ENCODE results near the gene KDM2A. TPM values are rescaled to one million over a fixed set of nuclear protein-coding genes. Genes with fewer than 3 reads are reported as not detected.

Gene KDM2A
- total RNA-seq, 3 donors from 2014 or later, result 47.0 to 64.1 (median 61.9) TPM

GRCh38 chr11:67138922-67139321 lies 19.9 kb downstream of the KDM2A start:
- DNase-seq (ENCODE audit: low spot score in 2 of 2), result no peak
- Histone ChIP-seq H3K4me1 (no peaks in the 10 kb centered on the region), H3K9me3 (no peaks in the 10 kb centered on the region), H3K27me3 (no peaks in the 10 kb centered on the region), H3K27ac (no peak overlapping the region), H3K4me3 (no peak overlapping the region), H3K36me3 (no peaks in the 10 kb centered on the region)
- intact Hi-C loops (cut with DNase I; ENCODE audit: low total_unique reads), result no loop called here
- TF ChIP-seq POLR2A (IDR thresholded peaks at IDR 0.05), result no peak
- TF ChIP-seq POLR2AphosphoS5 (IDR thresholded peaks at IDR 0.05), result no peak
- TF ChIP-seq CTCF (IDR thresholded peaks at IDR 0.05), result no peak

- H3K27ac ChIP-seq, result no peak overlapping the region
- intact Hi-C loops (cut with DNase I; ENCODE audit: low total_unique reads), result no loop called here
- no peak overlapping the region for H3K4me3 ChIP-seq
- no peaks in the 10 kb centered on the region for H3K4me1 ChIP-seq
- no peaks in the 10 kb centered on the region for H3K27me3 ChIP-seq
- H3K9me3 ChIP-seq, result no peaks in the 10 kb centered on the region
- TF ChIP-seq CTCF (IDR thresholded peaks at IDR 0.05), result no peak
- TF ChIP-seq POLR2A (IDR thresholded peaks at IDR 0.05), result no peak
- no peak for TF ChIP-seq POLR2AphosphoS5 (IDR thresholded peaks at IDR 0.05)
- DNase-seq (ENCODE audit: low spot score in 2 of 2), result no peak
- H3K36me3 ChIP-seq, result no peaks in the 10 kb centered on the region
Measured at GRCh38 chr11:67146516-67147226, 27.6 kb downstream of the KDM2A start.

- no peaks in the 10 kb centered on the region for H3K27me3 ChIP-seq
- no peaks in the 10 kb centered on the region for H3K9me3 ChIP-seq
- no peak overlapping the region for H3K4me3 ChIP-seq
- H3K4me1 ChIP-seq, result no peaks in the 10 kb centered on the region
- no peak overlapping the region for H3K27ac ChIP-seq
- intact Hi-C loops (cut with DNase I; ENCODE audit: low total_unique reads), result no loop called here
- H3K36me3 ChIP-seq, result no peaks in the 10 kb centered on the region
- no peak for TF ChIP-seq POLR2AphosphoS5 (IDR thresholded peaks at IDR 0.05)
- TF ChIP-seq POLR2A (IDR thresholded peaks at IDR 0.05), result no peak
- no peak for TF ChIP-seq CTCF (IDR thresholded peaks at IDR 0.05)
- no peak for DNase-seq (ENCODE audit: low spot score in 2 of 2)
Measured at GRCh38 chr11:67153971-67154370, 34.9 kb downstream of the KDM2A start.

- intact Hi-C loops (cut with DNase I; ENCODE audit: low total_unique reads), result no loop called here
Measured at GRCh38 chr11:67154726-67155125, 35.7 kb downstream of the KDM2A start.

GRCh38 chr11:67157691-67158090 lies 38.6 kb downstream of the KDM2A start:
- DNase-seq (ENCODE audit: low spot score in 2 of 2), result no peak
- no peak overlapping the region for H3K4me3 ChIP-seq
- no peaks in the 10 kb centered on the region for H3K27me3 ChIP-seq
- no peaks in the 10 kb centered on the region for H3K9me3 ChIP-seq
- no peak for TF ChIP-seq POLR2AphosphoS5 (IDR thresholded peaks at IDR 0.05)
- TF ChIP-seq CTCF (IDR thresholded peaks at IDR 0.05), result no peak
- TF ChIP-seq POLR2A (IDR thresholded peaks at IDR 0.05), result no peak
- intact Hi-C loops (cut with DNase I; ENCODE audit: low total_unique reads), result no loop called here
- no peak overlapping the region for H3K27ac ChIP-seq
- no peaks in the 10 kb centered on the region for H3K4me1 ChIP-seq
- no peaks in the 10 kb centered on the region for H3K36me3 ChIP-seq

More at GRCh38 chr11:67154726-67155125, 35.7 kb downstream of the KDM2A start:
- H3K4me3 ChIP-seq, result no peak overlapping the region
- no peak for DNase-seq (ENCODE audit: low spot score in 2 of 2)
- no peak for TF ChIP-seq CTCF (IDR thresholded peaks at IDR 0.05)
- no peaks in the 10 kb centered on the region for H3K36me3 ChIP-seq
- no peaks in the 10 kb centered on the region for H3K27me3 ChIP-seq
- no peaks in the 10 kb centered on the region for H3K9me3 ChIP-seq
- no peak overlapping the region for H3K27ac ChIP-seq
- H3K4me1 ChIP-seq, result no peaks in the 10 kb centered on the region
